Thyroid gland (tissue), 4 donors: Measurements from ENCODE around the gene ITGBL1.

Experiments
- POLR2A ChIP-seq, 2 donors: fragments of 450-650 bp; IDR thresholded peaks; one replicate each; pipeline ENCODE4 v1.6.1; 2017; ENCODE audit warnings: antibody characterized with exemption in 2 of 2, mild to moderate bottlenecking in 2 of 2, moderate library complexity in 1 of 2
- TF ChIP-seq, protein P1 (sequence below), 6 experiments: fragments of 200-600 bp in 3 of 6; fragments of 450-650 bp in 3 of 6; sonication (generic) in 3 of 6; IDR thresholded peaks; one replicate each; pipeline ENCODE4 v1.5.1; 2016 to 2019; ENCODE audit warnings: antibody characterized with exemption in 6 of 6, mild to moderate bottlenecking in 2 of 6, inconsistent platforms in 1 of 6, moderate library complexity in 1 of 6

DNA sequence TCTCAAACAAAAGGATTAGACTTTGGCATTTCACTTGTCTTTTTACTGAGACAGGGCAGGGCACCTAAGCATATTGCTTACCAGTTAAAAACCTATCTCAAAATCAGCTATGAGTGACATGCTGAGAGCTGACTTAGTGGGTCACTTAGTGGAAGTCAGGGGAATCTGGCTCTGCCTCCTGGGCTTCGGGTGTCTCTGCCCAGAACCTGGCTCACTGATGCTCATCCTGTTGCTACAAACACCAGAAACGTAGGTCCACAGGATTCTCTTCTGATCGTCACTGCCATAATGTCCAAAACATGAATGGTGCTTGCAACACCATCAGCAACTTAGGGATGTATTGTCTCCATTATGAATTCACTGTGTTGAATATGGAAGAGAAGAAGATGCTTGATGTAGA is 276.1 kb downstream of the ITGBL1 start:
- TF ChIP-seq, protein P1, sequence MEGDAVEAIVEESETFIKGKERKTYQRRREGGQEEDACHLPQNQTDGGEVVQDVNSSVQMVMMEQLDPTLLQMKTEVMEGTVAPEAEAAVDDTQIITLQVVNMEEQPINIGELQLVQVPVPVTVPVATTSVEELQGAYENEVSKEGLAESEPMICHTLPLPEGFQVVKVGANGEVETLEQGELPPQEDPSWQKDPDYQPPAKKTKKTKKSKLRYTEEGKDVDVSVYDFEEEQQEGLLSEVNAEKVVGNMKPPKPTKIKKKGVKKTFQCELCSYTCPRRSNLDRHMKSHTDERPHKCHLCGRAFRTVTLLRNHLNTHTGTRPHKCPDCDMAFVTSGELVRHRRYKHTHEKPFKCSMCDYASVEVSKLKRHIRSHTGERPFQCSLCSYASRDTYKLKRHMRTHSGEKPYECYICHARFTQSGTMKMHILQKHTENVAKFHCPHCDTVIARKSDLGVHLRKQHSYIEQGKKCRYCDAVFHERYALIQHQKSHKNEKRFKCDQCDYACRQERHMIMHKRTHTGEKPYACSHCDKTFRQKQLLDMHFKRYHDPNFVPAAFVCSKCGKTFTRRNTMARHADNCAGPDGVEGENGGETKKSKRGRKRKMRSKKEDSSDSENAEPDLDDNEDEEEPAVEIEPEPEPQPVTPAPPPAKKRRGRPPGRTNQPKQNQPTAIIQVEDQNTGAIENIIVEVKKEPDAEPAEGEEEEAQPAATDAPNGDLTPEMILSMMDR (IDR thresholded peaks at IDR 0.05) = no peak
- no peak for TF ChIP-seq POLR2A (IDR thresholded peaks at IDR 0.05)
